ENCODE measurements around the gene CLEC14A. TPM values are rescaled to one million over a fixed set of nuclear protein-coding genes. Genes with fewer than 3 reads are reported as not detected.

CLEC14A gene
- total and polyA plus RNA-seq, 5 donors from 2014 or later = not detected

GRCh38 chr14:38256533-38256840 lies 594 bp upstream of the CLEC14A start:
- Histone ChIP-seq H3K9me3 (ENCODE audit: control insufficient read depth in 2 of 2, low read length in 2 of 2) (no peaks in the 10 kb centered on the region), H3K4me1 (ENCODE audit: control insufficient read depth, insufficient read depth, low read length, poor library complexity, severe bottlenecking) (peaks cover 15% of the 10 kb centered on the region), H3K36me3 (ENCODE audit: control insufficient read depth, insufficient read depth, low read length) (no peaks in the 10 kb centered on the region), H3K27me3 (ENCODE audit: control insufficient read depth, insufficient read depth, low read length) (peaks cover 16% of the 10 kb centered on the region), H3K27ac (ENCODE audit: insufficient read depth, low read length, poor library complexity, severe bottlenecking) (no peak overlapping the region), H3K4me3 (ENCODE audit: low read depth, low read length) (no peak overlapping the region)
- ATAC-seq (ENCODE audit: low read depth in 2 of 2) (no peak), DNase-seq (no peak)
- H3K36me3 Mint-ChIP-seq = no peaks in the 10 kb centered on the region
- no peak overlapping the region for H3K27ac Mint-ChIP-seq
- peaks cover 0 to 12% (median 2%) of the 10 kb centered on the region in 4 donors for H3K4me1 Mint-ChIP-seq
- peaks cover 30% of the 10 kb centered on the region for H3K27me3 Mint-ChIP-seq
- H3K4me3 Mint-ChIP-seq = peak overlapping the region in 3 of 4 donors; percentile 66 to 81 (median 76)
- peaks cover 0 to 14% (median 1%) of the 10 kb centered on the region in 7 donors for H3K9me3 Mint-ChIP-seq

GRCh38 chr14:38255408-38255672 lies 553 bp downstream of the CLEC14A start:
- H3K27ac Mint-ChIP-seq = no peak overlapping the region
- Histone ChIP-seq H3K4me3 (ENCODE audit: low read depth, low read length) (no peak overlapping the region), H3K27ac (ENCODE audit: insufficient read depth, low read length, poor library complexity, severe bottlenecking) (no peak overlapping the region), H3K36me3 (ENCODE audit: control insufficient read depth, insufficient read depth, low read length) (no peaks in the 10 kb centered on the region), H3K9me3 (ENCODE audit: control insufficient read depth in 2 of 2, low read length in 2 of 2) (no peaks in the 10 kb centered on the region), H3K4me1 (ENCODE audit: control insufficient read depth, insufficient read depth, low read length, poor library complexity, severe bottlenecking) (peaks cover 15% of the 10 kb centered on the region), H3K27me3 (ENCODE audit: control insufficient read depth, insufficient read depth, low read length) (peaks cover 16% of the 10 kb centered on the region)
- H3K9me3 Mint-ChIP-seq = peaks cover 0 to 4% (median 0%) of the 10 kb centered on the region in 7 donors
- peaks cover 0 to 12% (median 2%) of the 10 kb centered on the region in 4 donors for H3K4me1 Mint-ChIP-seq
- no peaks in the 10 kb centered on the region for H3K36me3 Mint-ChIP-seq
- ATAC-seq (ENCODE audit: low read depth in 2 of 2) (peak; percentile 20 to 45), DNase-seq (peak in 1 of 3 donors; percentile 19)
- H3K4me3 Mint-ChIP-seq = peak overlapping the region in 1 of 4 donors; percentile 41
- H3K27me3 Mint-ChIP-seq = peaks cover 30% of the 10 kb centered on the region

GRCh38 chr14:38254571-38255407 lies 1.1 kb downstream of the CLEC14A start:
- H3K4me1 ChIP-seq (ENCODE audit: control insufficient read depth, insufficient read depth, low read length, poor library complexity, severe bottlenecking) = peaks cover 15% of the 10 kb centered on the region
- Mint-ChIP-seq H3K4me3 (peak overlapping the region in 2 of 4 donors; percentile 34 to 57), H3K4me1 (peaks cover 0 to 12% (median 2%) of the 10 kb centered on the region in 4 donors), H3K9me3 (no peaks in the 10 kb centered on the region), H3K27ac (no peak overlapping the region), H3K27me3 (peaks cover 30% of the 10 kb centered on the region), H3K36me3 (no peaks in the 10 kb centered on the region)
- no peak for DNase-seq
- H3K9me3 ChIP-seq (ENCODE audit: control insufficient read depth in 2 of 2, low read length in 2 of 2) = no peaks in the 10 kb centered on the region
- no peak overlapping the region for H3K4me3 ChIP-seq (ENCODE audit: low read depth, low read length)
- no peak overlapping the region for H3K27ac ChIP-seq (ENCODE audit: insufficient read depth, low read length, poor library complexity, severe bottlenecking)
- H3K27me3 ChIP-seq (ENCODE audit: control insufficient read depth, insufficient read depth, low read length) = peaks cover 16% of the 10 kb centered on the region
- no peak for ATAC-seq (ENCODE audit: low read depth in 2 of 2)
- H3K36me3 ChIP-seq (ENCODE audit: control insufficient read depth, insufficient read depth, low read length) = no peaks in the 10 kb centered on the region

- ATAC-seq (ENCODE audit: low read depth in 2 of 2) (no peak), DNase-seq (no peak)
- Histone ChIP-seq H3K4me1 (ENCODE audit: control insufficient read depth, insufficient read depth, low read length, poor library complexity, severe bottlenecking) (peaks cover 15% of the 10 kb centered on the region), H3K27ac (ENCODE audit: insufficient read depth, low read length, poor library complexity, severe bottlenecking) (no peak overlapping the region), H3K27me3 (ENCODE audit: control insufficient read depth, insufficient read depth, low read length) (peaks cover 16% of the 10 kb centered on the region), H3K9me3 (ENCODE audit: control insufficient read depth in 2 of 2, low read length in 2 of 2) (no peaks in the 10 kb centered on the region), H3K36me3 (ENCODE audit: control insufficient read depth, insufficient read depth, low read length) (no peaks in the 10 kb centered on the region), H3K4me3 (ENCODE audit: low read depth, low read length) (no peak overlapping the region)
- Mint-ChIP-seq H3K4me1 (peaks cover 0 to 12% (median 2%) of the 10 kb centered on the region in 4 donors), H3K9me3 (no peaks in the 10 kb centered on the region), H3K27me3 (peaks cover 30% of the 10 kb centered on the region), H3K36me3 (no peaks in the 10 kb centered on the region), H3K27ac (no peak overlapping the region), H3K4me3 (no peak overlapping the region)
Measured at GRCh38 chr14:38253676-38254075, 2.2 kb downstream of the CLEC14A start.

GRCh38 chr14:38252066-38252710 lies 3.7 kb downstream of the CLEC14A start:
- peaks cover 0 to 12% (median 2%) of the 10 kb centered on the region in 4 donors for H3K4me1 Mint-ChIP-seq
- no peaks in the 10 kb centered on the region for H3K36me3 Mint-ChIP-seq
- no peak for ATAC-seq (ENCODE audit: low read depth in 2 of 2)
- no peak for DNase-seq
- H3K27me3 ChIP-seq (ENCODE audit: control insufficient read depth, insufficient read depth, low read length) = peaks cover 13% of the 10 kb centered on the region
- H3K27ac Mint-ChIP-seq = no peak overlapping the region
- peaks cover 15% of the 10 kb centered on the region for H3K4me1 ChIP-seq (ENCODE audit: control insufficient read depth, insufficient read depth, low read length, poor library complexity, severe bottlenecking)
- no peak overlapping the region for H3K4me3 Mint-ChIP-seq
- H3K4me3 ChIP-seq (ENCODE audit: low read depth, low read length) = no peak overlapping the region
- H3K27ac ChIP-seq (ENCODE audit: insufficient read depth, low read length, poor library complexity, severe bottlenecking) = no peak overlapping the region
- no peaks in the 10 kb centered on the region for H3K9me3 ChIP-seq (ENCODE audit: control insufficient read depth in 2 of 2, low read length in 2 of 2)
- no peaks in the 10 kb centered on the region for H3K36me3 ChIP-seq (ENCODE audit: control insufficient read depth, insufficient read depth, low read length)
- peaks cover 27% of the 10 kb centered on the region for H3K27me3 Mint-ChIP-seq
- no peaks in the 10 kb centered on the region for H3K9me3 Mint-ChIP-seq

GRCh38 chr14:38250331-38250730 lies 5.6 kb downstream of the CLEC14A start:
- Histone ChIP-seq H3K4me3 (ENCODE audit: low read depth, low read length) (no peak overlapping the region), H3K27me3 (ENCODE audit: control insufficient read depth, insufficient read depth, low read length) (peaks cover 8% of the 10 kb centered on the region), H3K9me3 (ENCODE audit: control insufficient read depth in 2 of 2, low read length in 2 of 2) (no peaks in the 10 kb centered on the region), H3K36me3 (ENCODE audit: control insufficient read depth, insufficient read depth, low read length) (no peaks in the 10 kb centered on the region), H3K27ac (ENCODE audit: insufficient read depth, low read length, poor library complexity, severe bottlenecking) (no peak overlapping the region), H3K4me1 (ENCODE audit: control insufficient read depth, insufficient read depth, low read length, poor library complexity, severe bottlenecking) (peaks cover 6% of the 10 kb centered on the region)
- H3K27me3 Mint-ChIP-seq = peaks cover 14% of the 10 kb centered on the region
- no peaks in the 10 kb centered on the region for H3K36me3 Mint-ChIP-seq
- H3K4me3 Mint-ChIP-seq = no peak overlapping the region
- ATAC-seq (ENCODE audit: low read depth in 2 of 2) (no peak), DNase-seq (no peak)
- H3K4me1 Mint-ChIP-seq = peaks cover 0 to 5% (median 0%) of the 10 kb centered on the region in 4 donors
- no peak overlapping the region for H3K27ac Mint-ChIP-seq
- H3K9me3 Mint-ChIP-seq = peaks cover 0 to 1% (median 0%) of the 10 kb centered on the region in 7 donors

GRCh38 chr14:38248321-38249028 lies 7.4 kb downstream of the CLEC14A start:
- Histone ChIP-seq H3K27ac (ENCODE audit: insufficient read depth, low read length, poor library complexity, severe bottlenecking) (no peak overlapping the region), H3K9me3 (ENCODE audit: control insufficient read depth in 2 of 2, low read length in 2 of 2) (no peaks in the 10 kb centered on the region), H3K36me3 (ENCODE audit: control insufficient read depth, insufficient read depth, low read length) (no peaks in the 10 kb centered on the region), H3K27me3 (ENCODE audit: control insufficient read depth, insufficient read depth, low read length) (no peaks in the 10 kb centered on the region), H3K4me3 (ENCODE audit: low read depth, low read length) (no peak overlapping the region), H3K4me1 (ENCODE audit: control insufficient read depth, insufficient read depth, low read length, poor library complexity, severe bottlenecking) (no peaks in the 10 kb centered on the region)
- no peaks in the 10 kb centered on the region for H3K36me3 Mint-ChIP-seq
- H3K4me1 Mint-ChIP-seq = no peaks in the 10 kb centered on the region
- no peak overlapping the region for H3K27ac Mint-ChIP-seq
- DNase-seq = no peak
- peaks cover 0 to 1% (median 0%) of the 10 kb centered on the region in 7 donors for H3K9me3 Mint-ChIP-seq
- no peak for ATAC-seq (ENCODE audit: low read depth in 2 of 2)
- H3K27me3 Mint-ChIP-seq = peaks cover 13% of the 10 kb centered on the region
- no peak overlapping the region for H3K4me3 Mint-ChIP-seq

Measured in CD4-positive, CD25-positive, alpha-beta regulatory T cell (primary cell).